Measurements from ENCODE around the gene COLEC11. TPM values are rescaled to one million over a fixed set of nuclear protein-coding genes. Genes with fewer than 3 reads are reported as not detected.

The COLEC11 gene
- total and polyA plus RNA-seq, 10 of the 15 experiments (the other 5 are each of a cell fraction or from before 2014, with no cell fraction given) = 0.08 to 0.74 (median 0.14) TPM; not detected in 4

DNA sequence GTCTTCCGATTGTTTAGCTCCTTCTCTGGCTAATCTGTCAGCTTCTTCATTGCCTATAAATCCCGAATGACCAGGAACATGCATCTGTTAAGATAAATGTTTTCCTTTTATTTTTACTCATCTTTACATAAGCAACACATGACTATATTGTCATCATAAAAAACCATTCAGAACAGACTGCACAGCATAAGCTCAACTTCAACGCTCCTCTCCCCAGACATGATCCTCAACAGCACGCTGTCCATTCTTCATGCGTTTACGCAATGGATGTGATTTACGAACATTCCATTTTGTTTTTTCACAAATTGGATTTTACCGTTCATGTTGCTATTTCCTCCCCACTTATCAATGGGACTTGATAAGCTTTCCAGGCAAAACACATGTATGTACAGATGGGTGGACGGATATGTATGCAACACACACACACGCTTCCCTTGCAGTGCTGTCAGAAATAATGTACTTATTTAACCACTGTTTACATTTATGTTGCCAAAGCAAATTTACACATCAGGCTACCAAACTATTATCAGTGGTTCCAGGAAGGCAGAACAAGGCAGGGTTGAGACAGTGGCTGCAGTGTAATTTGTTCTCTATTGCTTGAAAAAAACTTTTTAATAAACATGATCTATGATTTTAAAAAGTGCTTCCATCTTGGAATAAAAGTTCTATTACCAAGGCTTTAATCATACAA lies 49.0 kb upstream of the COLEC11 start:
- BruUV-seq (replicated peaks) = no TSS peak
- no peaks in the 10 kb centered on the region for H3K9me3 ChIP-seq (replicated peaks; ENCODE audit: control insufficient read depth, insufficient read depth, low read length)
- no peaks in the 10 kb centered on the region for H4K20me1 ChIP-seq (ENCODE audit: control insufficient read depth, insufficient read depth)
- no peak overlapping the region for H3K4me3 ChIP-seq
- DNase-seq (ENCODE audit: low read depth, low spot score) (no peak), FAIRE-seq (no peak), ATAC-seq (no peak)
- no peak overlapping the region for H3K4me2 ChIP-seq (ENCODE audit: control insufficient read depth, insufficient read depth)
- intact Hi-C loops (cut with micrococcal nuclease; ENCODE audit: unreplicated experiment) (no loop called here), in situ Hi-C loops (cut with MboI) (no loop called here)
- peaks cover 7 to 40% of the 10 kb centered on the region in 2 experiments for H3K36me3 ChIP-seq (ENCODE audit: control insufficient read depth in 2 of 2, insufficient read depth in 2 of 2, low read length in 1 of 2)
- ChIA-PET RAD21 (ENCODE audit: unreplicated experiment) (interaction anchor here (0.7 kb wide), 1 partner anchor 13 kb away, joined by 3 read pairs; no protein-coding TSS in a partner anchor), POLR2A (no interaction called here), CTCF (no interaction called here), SMC1A (ENCODE audit: uncharacterized antibody, unreplicated experiment) (interaction anchor here (0.5 kb wide), 1 partner anchor 152 kb away, joined by 3 read pairs; no protein-coding TSS in a partner anchor)
- H3K27me3 ChIP-seq (replicated peaks in 1 of 2; ENCODE audit: control insufficient read depth in 2 of 2, insufficient read depth in 2 of 2, low read length in 1 of 2) = no peaks in the 10 kb centered on the region
- no peak overlapping the region for H3K9ac ChIP-seq (ENCODE audit: control insufficient read depth, insufficient read depth, low read length)
- 97% methylated on average over 10 of the region's 10 CpGs for WGBS (ENCODE audit: insufficient coverage, insufficient replicate concordance, low lambda C conversion rate, missing lambda C conversion rate)
- H2AFZ ChIP-seq (ENCODE audit: control insufficient read depth, low read depth, low read length) = no peak overlapping the region
- no peak overlapping the region for H3K27ac ChIP-seq (ENCODE audit: control insufficient read depth, insufficient read depth)
- TF ChIP-seq IRF3 (IDR thresholded peaks at IDR 0.05) (no peak), RELA (IDR thresholded peaks at IDR 0.05; ENCODE audit: borderline replicate concordance, partially characterized antibody) (no peak), POLR2AphosphoS5 (IDR thresholded peaks at IDR 0.05; ENCODE audit: low read length) (no peak), USF2 (IDR thresholded peaks at IDR 0.05; ENCODE audit: borderline replicate concordance, low read depth, low read length) (no peak), TCF7 (IDR thresholded peaks at IDR 0.05; ENCODE audit: borderline replicate concordance) (no peak), CBX3 (IDR thresholded peaks at IDR 0.05; ENCODE audit: borderline replicate concordance, low read depth) (no peak), FOXM1 (IDR thresholded peaks at IDR 0.05; ENCODE audit: low read depth, low read length) (no peak), CREB1 (IDR thresholded peaks at IDR 0.05; ENCODE audit: low read depth) (no peak)
- no peaks in the 10 kb centered on the region for H3K79me2 ChIP-seq (ENCODE audit: control insufficient read depth, insufficient read depth, low read length)
- H3K4me1 ChIP-seq (ENCODE audit: control insufficient read depth, insufficient read depth, low read length) = no peaks in the 10 kb centered on the region; the same call in 1 of the 2 replicates

Measured in GM12878 (cell line).